Activated CD4-positive, alpha-beta T cell treated with anti-CD3 and anti-CD28 coated beads for 1 hour (primary cell): ENCODE results near the gene PIK3R1.

ENCODE experiments used
- DNase-seq: peaks from one replicate; pipeline ENCODE4 v3.0.0-alpha.2; 2020

Gene PIK3R1

DNA sequence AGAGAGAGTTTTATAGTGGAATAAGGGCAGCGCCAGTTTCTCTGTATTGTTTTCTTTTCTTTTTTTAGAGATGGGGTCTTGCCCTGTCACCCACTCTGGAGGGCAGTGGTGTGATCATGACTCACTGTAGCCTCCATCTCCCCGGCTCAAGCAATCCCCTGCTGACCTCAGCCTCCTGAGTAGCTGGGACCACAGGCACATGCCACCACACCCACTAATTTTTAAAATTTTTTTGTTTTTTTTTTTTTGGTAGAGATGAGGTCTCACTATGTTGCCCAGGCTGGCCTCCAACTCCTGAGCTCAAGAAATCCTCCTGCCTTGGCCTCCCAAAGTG lies 119.0 kb downstream of the PIK3R1 start:
- no peak for DNase-seq

DNA sequence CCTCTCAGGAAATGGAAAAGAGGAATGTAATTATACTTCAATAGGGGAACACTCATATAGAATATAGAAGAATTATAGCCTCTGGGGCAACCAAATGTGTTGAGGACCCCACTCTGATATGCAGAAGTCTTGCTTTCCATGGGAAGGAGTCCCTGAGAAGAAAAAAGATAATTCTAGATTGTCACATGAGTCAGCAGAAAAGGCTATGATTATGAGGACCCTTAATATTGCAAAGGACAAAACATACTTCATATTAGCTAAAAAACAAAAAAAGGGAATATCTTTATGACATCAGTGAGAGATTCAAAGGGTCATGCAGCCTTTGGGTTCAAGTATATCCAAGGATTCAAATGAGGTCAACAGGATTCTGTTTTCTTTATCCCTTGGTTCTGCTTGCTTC lies 119.5 kb downstream of the PIK3R1 start:
- no peak for DNase-seq

DNA sequence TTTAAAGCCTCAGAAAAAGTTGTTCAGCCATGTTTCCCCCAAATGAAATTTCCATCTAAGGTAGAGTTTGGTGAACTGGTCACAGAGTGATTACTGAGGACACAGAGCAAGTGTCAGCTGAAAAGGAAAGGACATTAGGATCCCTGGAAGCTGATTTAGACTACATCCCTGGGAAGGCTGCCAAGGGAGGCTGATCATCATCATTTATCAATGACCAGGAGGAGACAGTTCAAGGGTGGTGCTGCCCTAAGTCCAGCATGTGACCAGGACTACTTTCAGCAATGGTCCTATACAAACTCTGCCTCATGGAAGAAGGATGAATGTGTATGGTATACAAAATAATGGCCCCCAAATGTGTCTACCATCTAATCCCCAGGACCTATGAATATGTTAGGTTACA lies 120.6 kb downstream of the PIK3R1 start:
- no peak for DNase-seq

DNA sequence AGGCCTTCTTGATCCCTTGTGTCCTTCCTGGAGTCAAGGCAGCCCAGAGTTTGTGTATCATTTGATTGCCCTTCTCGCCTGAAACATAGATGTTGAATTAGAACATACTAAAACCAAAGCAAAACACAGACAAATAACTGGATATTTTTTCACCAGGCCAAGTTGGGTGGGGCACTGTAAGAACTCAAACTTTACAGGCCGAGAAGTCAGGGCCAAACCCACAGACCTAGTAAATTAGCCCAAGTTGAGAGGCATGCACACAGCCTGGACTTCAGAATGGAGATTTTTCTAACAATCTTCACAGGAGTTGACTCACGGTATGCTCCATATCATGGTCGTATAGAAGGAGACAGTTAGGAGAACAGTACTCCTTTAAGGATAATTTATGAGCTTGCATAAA lies 121.7 kb downstream of the PIK3R1 start:
- DNase-seq: no peak

DNA sequence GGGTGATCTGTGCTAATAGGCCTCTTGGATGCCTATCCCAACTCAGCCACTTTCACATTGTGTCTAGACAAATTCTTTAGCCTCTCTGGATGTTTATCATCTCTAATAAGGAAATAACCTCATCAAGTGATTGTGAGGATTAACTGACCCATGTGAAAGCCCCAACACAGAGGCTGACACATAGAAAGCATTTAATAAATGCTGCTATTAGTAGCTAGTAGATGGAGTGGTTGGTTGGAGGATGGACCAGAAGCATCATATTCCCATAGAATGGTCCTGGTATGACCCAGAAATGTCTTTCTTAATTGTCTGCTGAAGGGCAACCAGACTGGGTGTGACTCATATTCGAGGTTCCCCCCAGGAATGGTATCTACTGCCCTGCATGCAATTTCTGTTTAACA lies 124.4 kb downstream of the PIK3R1 start:
- DNase-seq: no peak

DNA sequence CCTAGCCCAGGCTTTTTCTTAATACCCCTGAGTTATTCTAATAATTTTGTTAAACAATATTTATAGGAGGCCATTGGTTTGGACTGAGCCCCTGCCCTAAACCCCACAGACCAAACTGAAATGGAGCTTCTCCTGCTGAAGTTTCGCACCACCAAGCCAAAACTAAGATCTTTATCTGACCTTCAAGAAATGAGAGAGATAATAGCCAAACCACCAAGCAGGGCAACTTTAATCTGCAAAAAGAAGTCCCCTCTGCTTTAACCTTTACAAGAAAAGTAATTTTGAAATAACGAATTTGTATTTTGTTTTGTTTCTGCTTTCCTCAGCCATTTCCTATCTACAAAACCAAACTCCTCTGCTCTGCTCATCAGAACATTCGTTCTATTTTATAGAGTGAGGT lies 125.5 kb downstream of the PIK3R1 start:
- no peak for DNase-seq

DNA sequence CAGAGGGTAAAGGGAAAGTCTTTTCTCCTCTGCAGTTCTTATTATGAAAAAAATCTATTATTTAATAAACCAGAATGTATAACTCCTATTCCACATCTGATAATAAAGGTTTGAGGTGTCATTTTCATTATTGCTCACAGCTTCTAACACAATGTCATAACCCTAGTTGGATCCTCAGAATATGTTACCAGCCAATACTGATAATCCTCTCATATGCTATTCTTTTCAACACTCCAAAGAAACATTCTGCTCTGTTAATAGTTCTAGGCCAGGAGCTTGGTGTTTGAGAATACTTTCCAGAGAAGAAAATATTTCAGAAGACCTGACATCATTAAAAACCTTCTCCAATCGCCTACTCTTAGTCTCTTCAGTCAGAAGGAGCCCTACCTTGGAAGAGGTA lies 127.1 kb downstream of the PIK3R1 start:
- DNase-seq: no peak

DNA sequence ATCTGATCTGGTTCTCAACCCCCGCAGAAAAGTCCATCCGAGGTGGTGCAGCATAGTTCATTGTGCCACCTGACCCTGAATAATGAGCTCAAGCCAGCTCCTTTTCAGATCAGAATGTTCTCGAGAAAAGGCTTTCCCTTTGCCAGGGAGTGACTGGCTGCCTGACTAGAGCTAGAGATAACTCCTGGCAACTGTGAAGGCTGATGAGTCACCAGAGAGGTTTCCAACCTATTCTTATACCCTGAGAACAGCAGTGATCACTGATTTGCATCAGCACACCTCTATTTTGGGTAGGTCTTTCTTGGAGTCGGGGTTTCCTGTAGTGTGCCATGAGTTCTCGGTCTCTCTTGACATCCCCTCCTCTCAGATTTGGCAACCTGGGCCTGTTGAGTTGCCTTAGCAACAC lies 127.9 kb downstream of the PIK3R1 start:
- no peak for DNase-seq

DNA sequence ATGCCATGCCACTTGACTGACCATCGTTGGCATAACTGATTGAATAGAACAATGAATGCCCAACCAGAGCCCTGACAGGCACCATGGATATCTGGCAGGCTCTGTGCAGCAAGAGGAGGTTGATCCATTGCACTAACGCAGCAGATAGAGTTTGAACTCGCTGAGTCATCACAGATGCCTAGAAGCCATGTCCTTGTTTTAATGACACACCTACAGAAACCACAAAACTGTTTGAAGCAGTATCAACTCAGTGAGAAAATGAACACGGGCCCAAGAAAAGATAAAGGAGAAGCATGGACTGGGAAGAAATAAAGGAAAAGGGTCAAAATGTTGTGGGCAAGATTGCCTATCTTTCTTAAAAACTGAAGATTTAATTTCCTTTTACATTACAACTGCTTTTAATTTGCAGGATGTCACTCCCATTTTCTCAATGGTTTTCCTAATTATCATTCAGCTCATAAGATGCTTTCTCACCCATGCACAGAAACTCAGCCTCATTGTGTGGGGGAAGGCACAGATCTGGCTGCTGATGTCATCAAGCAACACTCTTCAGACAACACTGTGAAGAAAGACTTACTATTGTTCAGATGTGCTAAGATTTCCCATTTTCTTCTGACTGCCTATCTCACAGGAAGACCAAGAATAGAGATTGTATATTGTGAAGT lies 129.0 kb downstream of the PIK3R1 start:
- no peak for DNase-seq

DNA sequence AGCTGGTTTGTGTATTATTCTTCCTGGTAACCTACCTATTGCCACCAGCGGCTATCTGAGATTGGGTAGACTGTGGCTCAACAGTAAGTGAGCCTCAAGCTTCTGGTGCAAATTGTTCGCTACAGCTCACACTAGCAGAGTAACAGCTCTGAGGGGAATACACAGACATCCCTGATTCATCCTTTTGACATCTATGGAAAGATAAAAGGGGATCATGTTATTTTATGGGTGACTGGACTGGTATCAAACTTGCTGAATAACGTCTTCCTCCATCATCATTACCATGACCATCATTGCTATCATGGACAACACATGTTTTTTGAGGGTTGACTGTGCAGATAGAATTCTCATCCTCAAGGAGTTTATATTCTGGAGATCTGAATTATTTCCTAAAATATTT lies 129.6 kb downstream of the PIK3R1 start:
- no peak for DNase-seq

DNA sequence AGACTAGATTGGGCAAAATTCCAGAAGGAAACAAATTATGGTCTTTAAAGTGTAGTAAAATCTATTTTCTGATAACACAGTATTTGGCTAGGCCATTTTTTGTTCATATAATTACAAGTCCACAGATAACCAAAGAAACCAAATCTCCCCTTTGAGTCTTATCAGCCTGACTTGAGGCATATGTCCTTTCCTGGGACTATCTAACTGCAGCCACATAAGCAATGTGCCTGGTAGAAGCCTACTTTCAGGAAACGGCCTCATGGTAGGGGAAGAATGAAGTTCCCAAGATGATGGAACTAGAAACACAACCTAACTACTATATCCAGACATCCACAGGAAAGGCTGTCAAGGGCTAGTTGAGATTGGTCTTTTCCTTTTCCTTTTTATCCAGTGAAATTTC lies 130.0 kb downstream of the PIK3R1 start:
- no peak for DNase-seq

DNA sequence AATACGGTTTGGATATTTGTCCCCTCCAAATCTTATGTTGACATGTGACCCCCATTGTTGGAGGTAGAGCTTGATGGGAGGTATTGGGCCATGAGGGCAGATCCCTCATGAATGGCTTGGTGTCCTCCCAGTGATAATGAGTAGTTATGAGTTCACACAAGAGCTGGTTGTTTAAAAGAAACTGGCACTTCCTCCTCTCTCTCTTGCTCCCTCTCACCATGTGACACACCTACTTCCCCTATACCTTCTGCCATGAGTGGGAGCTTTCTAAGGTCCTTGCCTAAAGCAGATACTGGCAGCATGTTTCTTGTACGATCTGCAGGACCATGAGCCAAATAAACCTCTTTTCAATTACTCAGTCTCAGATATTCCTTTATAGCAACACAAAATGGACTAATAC lies 132.0 kb downstream of the PIK3R1 start:
- DNase-seq: no peak

DNA sequence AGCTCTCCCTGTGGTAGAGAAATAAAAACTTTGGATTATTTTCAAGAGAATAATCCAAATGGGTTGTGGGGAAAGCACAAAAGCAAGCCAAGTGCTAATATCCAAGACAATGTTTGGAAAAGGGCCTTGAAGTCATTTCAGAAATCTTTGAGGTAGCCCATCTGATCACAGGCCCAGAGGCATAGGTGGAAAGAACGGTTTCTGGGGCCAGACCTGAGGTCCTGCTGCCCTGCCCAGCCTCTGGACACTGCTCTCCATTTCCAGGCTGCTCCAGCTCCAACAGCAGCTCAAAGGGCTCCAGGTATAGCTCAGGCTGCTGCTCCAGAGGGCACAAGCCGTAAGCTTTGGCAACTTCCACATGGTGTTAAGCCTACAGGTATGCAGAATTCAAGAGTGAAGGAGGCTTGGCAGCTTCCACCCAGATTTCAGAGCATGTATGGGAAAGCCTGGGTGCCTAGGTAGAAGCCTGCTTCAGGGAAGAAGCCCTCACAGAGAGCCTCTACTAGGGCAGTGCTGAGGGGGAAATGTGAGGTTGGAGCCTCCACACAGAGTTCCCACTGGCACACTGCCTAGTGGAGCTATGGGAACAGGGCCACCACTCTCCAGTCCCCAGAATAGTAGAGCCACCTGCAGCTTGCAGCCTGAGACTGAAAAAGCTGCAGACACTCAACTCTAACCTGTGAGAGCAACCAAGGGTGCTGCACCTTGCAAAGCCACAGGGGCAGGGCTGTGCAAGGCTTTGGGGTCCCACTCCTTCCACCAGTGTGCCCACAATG lies 133.1 kb downstream of the PIK3R1 start:
- no peak for DNase-seq

DNA sequence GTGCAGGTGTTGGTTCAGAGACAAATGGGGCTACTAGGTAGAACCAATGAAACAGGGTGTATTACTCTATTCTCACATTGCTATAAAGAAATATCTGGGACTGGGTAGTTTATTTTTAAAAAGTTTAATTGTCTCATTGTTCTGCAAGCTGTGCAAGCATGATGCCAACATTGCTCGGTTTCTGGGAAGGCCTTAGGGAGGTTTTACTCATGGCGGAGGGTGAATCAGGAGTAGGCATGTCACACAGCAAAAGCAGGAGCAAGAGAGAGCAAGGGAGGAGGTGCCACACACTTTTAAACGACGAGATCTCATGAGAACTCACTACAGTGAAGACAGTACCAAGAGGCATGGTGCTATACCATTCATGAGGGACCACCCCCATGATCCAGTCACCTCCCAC lies 134.6 kb downstream of the PIK3R1 start:
- no peak for DNase-seq
